ENCODE results near the gene SLC44A3. TPM values are rescaled to one million over a fixed set of nuclear protein-coding genes. Genes with fewer than 3 reads are reported as not detected.
A peak's percentile ranks its signal among the peaks of the same experiment; 100 is the strongest.

Gene SLC44A3
- polyA plus RNA-seq, 1 of the 3 experiments (the other 2 are of a cell fraction): 2.6 TPM

- TF ChIP-seq CTCF (IDR thresholded peaks at IDR 0.05) (no peak), USF1 (IDR thresholded peaks at IDR 0.05; ENCODE audit: borderline replicate concordance, low read depth) (no peak), SIN3A (IDR thresholded peaks at IDR 0.05; ENCODE audit: borderline replicate concordance, low read depth, low read length) (no peak), EP300 (IDR thresholded peaks at IDR 0.05; ENCODE audit: borderline replicate concordance in 1 of 2, low read depth in 1 of 2, low read length in 1 of 2) (no peak), FOXJ3 (CRISPR knock-in tag; IDR thresholded peaks at IDR 0.05) (no peak), NRF1 (IDR thresholded peaks at IDR 0.05; ENCODE audit: low read depth, low read length) (no peak), RAD21 (IDR thresholded peaks at IDR 0.05; ENCODE audit: low read length) (no peak), YY1 (IDR thresholded peaks at IDR 0.05; ENCODE audit: low read depth) (no peak), SMC3 (IDR thresholded peaks at IDR 0.05; ENCODE audit: low read depth, low read length) (no peak), GATA2 (CRISPR knock-in tag; IDR thresholded peaks at IDR 0.05) (no peak), TAF1 (IDR thresholded peaks at IDR 0.05; ENCODE audit: borderline replicate concordance, low read depth, low read length) (no peak), MXI1 (IDR thresholded peaks at IDR 0.05; ENCODE audit: low read depth, low read length) (no peak), FOXM1 (IDR thresholded peaks at IDR 0.05; ENCODE audit: low read depth) (no peak), MAX (IDR thresholded peaks at IDR 0.05; ENCODE audit: low read depth) (no peak), RCOR1 (IDR thresholded peaks at IDR 0.05; ENCODE audit: low read length) (no peak), EZH2phosphoT487 (IDR thresholded peaks at IDR 0.05; ENCODE audit: borderline replicate concordance, low read depth) (no peak), ELF1 (IDR thresholded peaks at IDR 0.05) (no peak), RXRA (IDR thresholded peaks at IDR 0.05; ENCODE audit: borderline replicate concordance, low read depth) (no peak)
Measured at GRCh38 chr1:94901841-94902240, 81.7 kb downstream of the SLC44A3 start (continued).

GRCh38 chr1:94903280-94904009, 83.3 kb downstream of the SLC44A3 start:
- ChIA-PET CTCF (interaction anchor here (0.8 to 4.5 kb wide), 4 partner anchors 41 to 140 kb away, joined by 3 to 16 read pairs (median 10); no protein-coding TSS in a partner anchor), POLR2A (no interaction called here)
- H3K9ac ChIP-seq: no peak overlapping the region

More at GRCh38 chr1:94903280-94904009, 83.3 kb downstream of the SLC44A3 start:
- no peaks in the 10 kb centered on the region for H3K9me2 ChIP-seq
- TF ChIP-seq NRF1 (IDR thresholded peaks at IDR 0.05; ENCODE audit: low read depth, low read length): no peak
- TF ChIP-seq POLR2AphosphoS5 (IDR thresholded peaks at IDR 0.05; ENCODE audit: low read depth, low read length): no peak
- 0 out of 2 replicates have a peak, but pooled peaks have one; percentile 9 for TF ChIP-seq TCF12 (IDR thresholded peaks at IDR 0.05)
- TF ChIP-seq JUND (IDR thresholded peaks at IDR 0.05): peak; percentile 8; the same call in 1 of the 2 replicates
- peak; percentile 64 for TF ChIP-seq PBX3 (IDR thresholded peaks at IDR 0.05)
- H3K9me3 ChIP-seq: no peaks in the 10 kb centered on the region
- 82% methylated on average over 7 of the region's 7 CpGs for WGBS (ENCODE audit: low lambda C conversion rate)
- H4K20me1 ChIP-seq (ENCODE audit: insufficient read depth): peaks cover 66% of the 10 kb centered on the region
- H3K27me3 ChIP-seq (ENCODE audit: insufficient read depth): no peaks in the 10 kb centered on the region
- no peak for DNase-seq
- no peak overlapping the region for H3K4me2 ChIP-seq
- peaks cover 25% of the 10 kb centered on the region for H3F3A ChIP-seq (replicated peaks; ENCODE audit: insufficient read depth)
- H2AFZ ChIP-seq (ENCODE audit: low read depth): no peak overlapping the region
- H3K4me1 ChIP-seq (ENCODE audit: control insufficient read depth in 1 of 2, insufficient read depth in 2 of 2, low read depth in 1 of 2, low read length in 1 of 2): peaks cover 12 to 35% of the 10 kb centered on the region in 2 experiments; a peak in 3 of 4 replicates
- H3K27ac ChIP-seq (ENCODE audit: low read depth in 2 of 2, low read length in 1 of 2): peak overlapping the region; percentile 33 to 34; a peak in 3 of 4 replicates
- H3K36me3 ChIP-seq (replicated peaks in 1 of 2; ENCODE audit: control insufficient read depth in 1 of 2, insufficient read depth in 2 of 2, low read length in 1 of 2): peaks cover 50 to 63% of the 10 kb centered on the region in 2 experiments
- H3K4me3 ChIP-seq (ENCODE audit: low read depth in 2 of 2, low read length in 1 of 2): no peak overlapping the region
- peaks cover 91% of the 10 kb centered on the region for H3K79me2 ChIP-seq (ENCODE audit: insufficient read depth)

All from SK-N-SH (cell line).